ENCODE results near the gene TTC21A. TPM values are rescaled to one million over a fixed set of nuclear protein-coding genes. Genes with fewer than 3 reads are reported as not detected.

TTC21A gene
- total RNA-seq, 1 donor from 2014 or later = 41.7 TPM

GRCh38 chr3:39144748-39145380 is 37.4 kb downstream of the TTC21A start:
- TF ChIP-seq, protein P1, sequence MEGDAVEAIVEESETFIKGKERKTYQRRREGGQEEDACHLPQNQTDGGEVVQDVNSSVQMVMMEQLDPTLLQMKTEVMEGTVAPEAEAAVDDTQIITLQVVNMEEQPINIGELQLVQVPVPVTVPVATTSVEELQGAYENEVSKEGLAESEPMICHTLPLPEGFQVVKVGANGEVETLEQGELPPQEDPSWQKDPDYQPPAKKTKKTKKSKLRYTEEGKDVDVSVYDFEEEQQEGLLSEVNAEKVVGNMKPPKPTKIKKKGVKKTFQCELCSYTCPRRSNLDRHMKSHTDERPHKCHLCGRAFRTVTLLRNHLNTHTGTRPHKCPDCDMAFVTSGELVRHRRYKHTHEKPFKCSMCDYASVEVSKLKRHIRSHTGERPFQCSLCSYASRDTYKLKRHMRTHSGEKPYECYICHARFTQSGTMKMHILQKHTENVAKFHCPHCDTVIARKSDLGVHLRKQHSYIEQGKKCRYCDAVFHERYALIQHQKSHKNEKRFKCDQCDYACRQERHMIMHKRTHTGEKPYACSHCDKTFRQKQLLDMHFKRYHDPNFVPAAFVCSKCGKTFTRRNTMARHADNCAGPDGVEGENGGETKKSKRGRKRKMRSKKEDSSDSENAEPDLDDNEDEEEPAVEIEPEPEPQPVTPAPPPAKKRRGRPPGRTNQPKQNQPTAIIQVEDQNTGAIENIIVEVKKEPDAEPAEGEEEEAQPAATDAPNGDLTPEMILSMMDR (IDR thresholded peaks at IDR 0.05; ENCODE audit: unreplicated experiment) = no peak
- H3K27me3 Mint-ChIP-seq (ENCODE audit: unreplicated experiment) = peaks cover 22% of the 10 kb centered on the region
- no peak for DNase-seq (ENCODE audit: low spot score)
- peaks cover 50% of the 10 kb centered on the region for H3K36me3 Mint-ChIP-seq (ENCODE audit: low read depth, unreplicated experiment)
- peaks cover 71% of the 10 kb centered on the region for H3K4me1 Mint-ChIP-seq (ENCODE audit: unreplicated experiment)
- no peaks in the 10 kb centered on the region for H3K9me3 Mint-ChIP-seq (ENCODE audit: unreplicated experiment)
- H3K4me3 Mint-ChIP-seq (ENCODE audit: unreplicated experiment) = peak overlapping the region; percentile 71
- peak overlapping the region; percentile 72 for H3K27ac Mint-ChIP-seq (ENCODE audit: unreplicated experiment)

DNA sequence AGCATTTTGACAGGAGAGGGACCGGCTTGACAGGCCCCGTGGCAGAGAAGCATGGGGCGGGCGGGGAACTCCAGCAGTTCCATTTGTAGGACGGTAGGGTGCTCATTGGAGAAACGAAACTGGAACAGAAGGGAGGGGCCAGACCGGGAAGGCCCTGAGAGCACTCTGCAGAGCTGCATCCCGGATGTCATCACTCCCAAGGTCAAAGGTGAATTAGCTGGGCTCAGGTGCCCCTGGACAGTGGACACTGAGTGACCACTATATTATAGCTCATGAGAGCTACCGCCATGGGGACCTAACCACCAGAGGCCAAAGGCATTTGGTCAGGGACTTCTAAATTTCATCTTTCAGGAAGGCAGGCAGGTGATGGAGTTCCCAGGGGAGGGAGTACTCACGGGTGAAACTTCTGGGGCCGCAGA is 38.6 kb downstream of the TTC21A start:
- H3K36me3 Mint-ChIP-seq (ENCODE audit: low read depth, unreplicated experiment) = peaks cover 45% of the 10 kb centered on the region
- peak overlapping the region; percentile 79 for H3K4me3 Mint-ChIP-seq (ENCODE audit: unreplicated experiment)
- no peaks in the 10 kb centered on the region for H3K9me3 Mint-ChIP-seq (ENCODE audit: unreplicated experiment)
- H3K4me1 Mint-ChIP-seq (ENCODE audit: unreplicated experiment) = peaks cover 78% of the 10 kb centered on the region
- TF ChIP-seq, protein P1 (IDR thresholded peaks at IDR 0.05; ENCODE audit: unreplicated experiment) = no peak
- peak overlapping the region; percentile 2 for H3K27ac Mint-ChIP-seq (ENCODE audit: unreplicated experiment)
- DNase-seq (ENCODE audit: low spot score) = no peak
- peaks cover 20% of the 10 kb centered on the region for H3K27me3 Mint-ChIP-seq (ENCODE audit: unreplicated experiment)

GRCh38 chr3:39146611-39147591 is 39.4 kb downstream of the TTC21A start:
- DNase-seq (ENCODE audit: low spot score) = no peak
- peaks cover 78% of the 10 kb centered on the region for H3K4me1 Mint-ChIP-seq (ENCODE audit: unreplicated experiment)
- peaks cover 45% of the 10 kb centered on the region for H3K36me3 Mint-ChIP-seq (ENCODE audit: low read depth, unreplicated experiment)
- peaks cover 21% of the 10 kb centered on the region for H3K27me3 Mint-ChIP-seq (ENCODE audit: unreplicated experiment)
- no peaks in the 10 kb centered on the region for H3K9me3 Mint-ChIP-seq (ENCODE audit: unreplicated experiment)
- TF ChIP-seq, protein P1 (IDR thresholded peaks at IDR 0.05; ENCODE audit: unreplicated experiment) = no peak
- peak overlapping the region; percentile 99 for H3K27ac Mint-ChIP-seq (ENCODE audit: unreplicated experiment)
- H3K4me3 Mint-ChIP-seq (ENCODE audit: unreplicated experiment) = peak overlapping the region; percentile 70

GRCh38 chr3:39147711-39148434 is 40.4 kb downstream of the TTC21A start:
- Mint-ChIP-seq H3K4me1 (ENCODE audit: unreplicated experiment) (peaks cover 76% of the 10 kb centered on the region), H3K4me3 (ENCODE audit: unreplicated experiment) (peak overlapping the region; percentile 70), H3K36me3 (ENCODE audit: low read depth, unreplicated experiment) (peaks cover 44% of the 10 kb centered on the region), H3K27me3 (ENCODE audit: unreplicated experiment) (peaks cover 30% of the 10 kb centered on the region), H3K27ac (ENCODE audit: unreplicated experiment) (peak overlapping the region; percentile 99), H3K9me3 (ENCODE audit: unreplicated experiment) (no peaks in the 10 kb centered on the region)
- peak; percentile 55 for DNase-seq (ENCODE audit: low spot score)
- TF ChIP-seq, protein P1 (IDR thresholded peaks at IDR 0.05; ENCODE audit: unreplicated experiment) = no peak
